PC-3 (cell line): ENCODE data around the gene PREP. TPM values are rescaled to one million over a fixed set of nuclear protein-coding genes. Genes with fewer than 3 reads are reported as not detected.

Experiments used
- ATAC-seq: fragments of 200-7000 bp; cut with Tn5 transposase; 2 replicates; pipeline ENCODE4 v1.9.1; 2020; ENCODE audit warnings: mild to moderate bottlenecking, moderate library complexity
- BruUV-seq: library from RNA; stranded (reverse); fragments of 400-500 nt; replicated peaks from 2 replicates; lab custom pipeline; 2021; lab: Mats Ljungman, UMichigan
- CTCF ChIA-PET: fragments of 300-600 bp; sonication (Branson Sonifier 250); formaldehyde crosslinking; loops from one replicate; lab custom pipeline; 2022; ENCODE audit warnings: antibody characterized with exemption; lab: Charles Lee
- POLR2A ChIA-PET: fragments of 300-600 bp; sonication (Branson Sonifier 250); formaldehyde crosslinking; loops from one replicate; lab custom pipeline; 2022; ENCODE audit warnings: antibody characterized with exemption; ENCODE audit not compliant: unreplicated experiment; lab: Charles Lee
- DNase-seq: peaks from one replicate; pipeline ENCODE4 v3.0.0-alpha.2; 2015
- H2AFZ ChIP-seq: fragments of 300-600 bp; sonication (generic); 2 replicates; pipeline ENCODE4 v1.6.0; 2016; ENCODE audit warnings: antibody characterized with exemption, low read length
- H3F3A ChIP-seq: fragments of 300-600 bp; sonication (generic); one replicate; pipeline ENCODE4 v1.6.0; 2017; ENCODE audit warnings: antibody characterized with exemption, low read length, control low read depth, mild to moderate bottlenecking; ENCODE audit not compliant: unreplicated experiment
- H3K27ac ChIP-seq: fragments of 300-600 bp; sonication (generic); 2 replicates; pipeline ENCODE4 v1.5.1; 2016; ENCODE audit warnings: mild to moderate bottlenecking, low read length
- H3K27me3 ChIP-seq: fragments of 300-600 bp; sonication (generic); 2 replicates; pipeline ENCODE4 v1.6.1; 2016; ENCODE audit warnings: low read length, mixed read lengths
- H3K36me3 ChIP-seq: fragments of 300-600 bp; sonication (generic); 2 replicates; pipeline ENCODE4 v1.6.1; 2016; ENCODE audit warnings: low read depth, mixed run types, low read length, mixed read lengths
- H3K4me1 ChIP-seq: fragments of 300-600 bp; sonication (generic); 2 replicates; pipeline ENCODE4 v1.5.1; 2016; ENCODE audit warnings: low read length; ENCODE audit not compliant: insufficient read depth
- H3K4me2 ChIP-seq: fragments of 300-600 bp; sonication (generic); 2 replicates; pipeline ENCODE4 v1.6.0; 2016; ENCODE audit warnings: low read length
- H3K4me3 ChIP-seq: fragments of 300-600 bp; sonication (generic); 2 replicates; pipeline ENCODE4 v1.5.1; 2016; ENCODE audit warnings: mild to moderate bottlenecking, low read length, mixed read lengths
- H3K79me2 ChIP-seq: fragments of 300-600 bp; sonication (generic); 2 replicates; pipeline ENCODE4 v1.6.1; 2017; ENCODE audit warnings: low read length, mixed read lengths
- H3K9ac ChIP-seq: fragments of 300-600 bp; sonication (generic); 2 replicates; pipeline ENCODE4 v1.6.0; 2016; ENCODE audit warnings: mild to moderate bottlenecking, low read length
- H3K9me2 ChIP-seq: fragments of 300-600 bp; sonication (generic); replicated peaks from 2 replicates; pipeline ENCODE4 v1.6.1; 2016; ENCODE audit warnings: mixed run types, low read length, mixed read lengths
- H3K9me3 ChIP-seq: fragments of 300-600 bp; sonication (generic); 2 replicates; pipeline ENCODE4 v1.6.1; 2016; ENCODE audit warnings: low read length, mixed read lengths
- H4K20me1 ChIP-seq: fragments of 300-600 bp; sonication (generic); 2 replicates; pipeline ENCODE4 v1.6.1; 2016; ENCODE audit warnings: low read length, mixed read lengths
- CTCF ChIP-seq: fragments of 300-600 bp; sonication (generic); conservative IDR thresholded peaks from 2 replicates; pipeline ENCODE4 v1.5.1; 2017; ENCODE audit warnings: antibody characterized with exemption, low read depth, mild to moderate bottlenecking, low read length
- EZH2 ChIP-seq: fragments of 300-600 bp; sonication (generic); IDR thresholded peaks from one replicate; pipeline ENCODE4 v1.6.1; 2017; ENCODE audit warnings: antibody characterized with exemption, mild to moderate bottlenecking, low read length; ENCODE audit not compliant: unreplicated experiment
- EZH2phosphoT487 ChIP-seq: fragments of 300-600 bp; sonication (generic); IDR thresholded peaks from 2 replicates; pipeline ENCODE4 v1.6.1; 2018; ENCODE audit warnings: mild to moderate bottlenecking, antibody characterized with exemption, low read length, borderline replicate concordance
- intact Hi-C: fragments of 100-400 bp; cut with micrococcal nuclease; formaldehyde crosslinking; loops from 2 replicates; pipeline ENCODE4 v1.9.0; 2023
- total RNA-seq: library from RNA; depleted of rRNA; stranded (reverse); fragments of >200 nt; gene quantifications from 2 replicates; pipeline ENCODE4 v1.2.3, GENCODE V29; 2014

The PREP gene
- total RNA-seq, 1 experiment from 2014 or later = 16.9 TPM

- no peak overlapping the region for H3K9ac ChIP-seq
- POLR2A ChIA-PET = no interaction called here
- no peak for TF ChIP-seq EZH2phosphoT487
- no peak for TF ChIP-seq CTCF
- no peak for TF ChIP-seq EZH2
- H3K79me2 ChIP-seq = no peaks in the 10 kb centered on the region
- H4K20me1 ChIP-seq = no peaks in the 10 kb centered on the region
- H3K4me2 ChIP-seq = no peak overlapping the region
- CTCF ChIA-PET = no interaction called here
- intact Hi-C loops = no loop called here
- DNase-seq = no peak
- ATAC-seq = no peak
- no peaks in the 10 kb centered on the region for H3K9me2 ChIP-seq
- H3F3A ChIP-seq = no peaks in the 10 kb centered on the region
- no peak overlapping the region for H3K27ac ChIP-seq
- H3K4me1 ChIP-seq = no peaks in the 10 kb centered on the region
- H2AFZ ChIP-seq = no peak overlapping the region
- H3K27me3 ChIP-seq = no peaks in the 10 kb centered on the region
- no TSS peak for BruUV-seq
- H3K9me3 ChIP-seq = no peaks in the 10 kb centered on the region
- no peak overlapping the region for H3K4me3 ChIP-seq
- peaks cover 3% of the 10 kb centered on the region; the same call in 1 of the 2 replicates for H3K36me3 ChIP-seq
Observed at GRCh38 chr6:105278813-105279212, 124.1 kb downstream of the PREP start.

- POLR2A ChIA-PET = no interaction called here
- intact Hi-C loops = no loop called here
- no peak for DNase-seq
Observed at GRCh38 chr6:105278035-105278434, 124.8 kb downstream of the PREP start.

More at GRCh38 chr6:105278035-105278434, 124.8 kb downstream of the PREP start:
- Histone ChIP-seq H3K4me2 (no peak overlapping the region), H3F3A (no peaks in the 10 kb centered on the region), H3K4me3 (no peak overlapping the region), H3K79me2 (no peaks in the 10 kb centered on the region), H3K36me3 (peaks cover 3% of the 10 kb centered on the region; the same call in 1 of the 2 replicates), H3K9ac (no peak overlapping the region), H3K9me2 (no peaks in the 10 kb centered on the region), H3K4me1 (peaks cover 3% of the 10 kb centered on the region; the same call in 1 of the 2 replicates), H3K9me3 (no peaks in the 10 kb centered on the region), H2AFZ (no peak overlapping the region), H4K20me1 (no peaks in the 10 kb centered on the region), H3K27ac (no peak overlapping the region), H3K27me3 (no peaks in the 10 kb centered on the region)
- no peak for ATAC-seq
- no TSS peak for BruUV-seq
- CTCF ChIA-PET = no interaction called here
- TF ChIP-seq CTCF = no peak
- TF ChIP-seq EZH2phosphoT487 = no peak
- TF ChIP-seq EZH2 = no peak
